A673 (cell line): ENCODE results near the gene OR2H2. TPM values are rescaled to one million over a fixed set of nuclear protein-coding genes. Genes with fewer than 3 reads are reported as not detected.
A peak's percentile ranks its signal among the peaks of the same experiment; 100 is the strongest.

ENCODE experiments used
- BruUV-seq: library from RNA; stranded (reverse); fragments of 400-500 nt; replicated peaks from 2 replicates; lab custom pipeline; 2021; lab: Mats Ljungman, UMichigan
- CTCF ChIA-PET: fragments of 300-600 bp; sonication (Branson Sonifier 250); formaldehyde crosslinking; loops from one replicate; lab custom pipeline; 2022; ENCODE audit warnings: antibody characterized with exemption; lab: Charles Lee
- POLR2A ChIA-PET: fragments of 300-600 bp; sonication (Branson Sonifier 250); formaldehyde crosslinking; loops from one replicate; lab custom pipeline; 2022; ENCODE audit warnings: antibody characterized with exemption; ENCODE audit not compliant: low non-redundant PET; lab: Charles Lee
- DNase-seq: peaks from one replicate; pipeline ENCODE4 v3.0.0-alpha.2; 2015; ENCODE audit warnings: low spot score
- H3K27ac ChIP-seq: fragments of 200-600 bp; sonication (generic); 2 replicates; pipeline ENCODE4 v1.5.1; 2016; ENCODE audit warnings: mixed run types, low read depth, mild to moderate bottlenecking, mixed read lengths, antibody characterized with exemption, low read length; ENCODE audit not compliant: poor library complexity, severe bottlenecking
- H3K27me3 ChIP-seq: fragments of 200-600 bp; sonication (generic); replicated peaks from 2 replicates; pipeline ENCODE4 v1.6.1; 2017; ENCODE audit warnings: mixed run types, low read depth, mild to moderate bottlenecking, mixed read lengths, antibody characterized with exemption, low read length; ENCODE audit not compliant: insufficient read depth, poor library complexity
- H3K36me3 ChIP-seq: fragments of 200-600 bp; sonication (generic); 2 replicates; pipeline ENCODE4 v1.6.1; 2016; ENCODE audit warnings: mixed run types, mild to moderate bottlenecking, mixed read lengths, antibody characterized with exemption, low read length; ENCODE audit not compliant: insufficient read depth, poor library complexity, severe bottlenecking
- H3K4me1 ChIP-seq: fragments of 200-600 bp; sonication (generic); 2 replicates; pipeline ENCODE4 v1.6.1; 2017; ENCODE audit warnings: mixed run types, mild to moderate bottlenecking, mixed read lengths, antibody characterized with exemption, low read length; ENCODE audit not compliant: insufficient read depth, poor library complexity, severe bottlenecking
- H3K4me3 ChIP-seq: fragments of 200-600 bp; sonication (generic); 2 replicates; pipeline ENCODE4 v1.5.1; 2016; ENCODE audit warnings: low read depth, mixed run types, mild to moderate bottlenecking, mixed read lengths, low read length; ENCODE audit not compliant: poor library complexity, severe bottlenecking
- H3K9me3 ChIP-seq: fragments of 200-600 bp; sonication (generic); 2 replicates; pipeline ENCODE4 v1.6.1; 2016; ENCODE audit warnings: mixed run types, low read depth, mild to moderate bottlenecking, mixed read lengths, antibody characterized with exemption, low read length; ENCODE audit not compliant: poor library complexity, severe bottlenecking
- EZH2 ChIP-seq: fragments of 200-600 bp; sonication (generic); IDR thresholded peaks from 2 replicates; pipeline ENCODE4 v1.6.1; 2017; ENCODE audit warnings: borderline replicate concordance, low read depth, mild to moderate bottlenecking, mixed read lengths, antibody characterized with exemption, low read length; ENCODE audit not compliant: poor library complexity, severe bottlenecking
- intact Hi-C: fragments of 100-400 bp; cut with micrococcal nuclease; formaldehyde crosslinking; loops from one replicate; pipeline ENCODE4 v1.10.0; 2022; ENCODE audit not compliant: unreplicated experiment
- total RNA-seq: library from RNA; stranded (reverse); gene quantifications from 2 replicates; pipeline ENCODE4 v1.2.3, GENCODE V29; 2021
- TF ChIP-seq, protein P1 (sequence below): fragments of 300-800, 200-600 bp; sonication (generic); conservative IDR thresholded peaks from 2 replicates; pipeline ENCODE4 v1.5.1; 2017; ENCODE audit warnings: low read depth, mild to moderate bottlenecking, antibody characterized with exemption, low read length, moderate library complexity, mixed read lengths

The OR2H2 gene
- total RNA-seq, 1 experiment from 2014 or later = not detected

DNA sequence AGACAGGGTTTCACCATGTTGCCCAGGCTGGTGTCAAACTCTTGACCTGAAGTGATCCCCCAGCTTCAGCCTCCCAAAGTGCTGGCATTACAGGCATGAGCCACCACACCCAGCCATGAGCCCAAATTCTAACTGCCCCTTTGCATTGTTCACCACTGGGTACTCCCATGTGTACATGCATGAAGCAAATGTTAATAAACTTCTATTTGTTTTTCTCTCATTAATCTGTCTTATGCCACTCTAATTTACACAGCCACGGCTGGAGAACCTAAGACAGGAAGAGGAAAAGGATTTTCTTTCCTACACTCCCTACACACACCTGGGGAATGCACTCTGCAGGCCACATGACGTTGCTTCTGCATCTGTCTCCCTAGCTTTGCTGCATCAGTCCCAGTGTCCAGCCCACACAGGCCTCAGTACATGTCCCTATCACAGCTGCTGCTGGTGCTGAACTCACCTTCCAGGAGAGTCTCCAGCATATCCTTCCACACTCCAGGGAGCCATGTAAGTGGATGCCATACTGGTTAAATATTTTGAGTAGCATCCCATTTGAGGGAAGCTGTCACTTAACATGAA is 13.3 kb downstream of the OR2H2 start:
- ChIA-PET POLR2A (interaction anchor here (0.7 kb wide), 1 partner anchor 44 kb away, joined by 3 read pairs; no protein-coding TSS in a partner anchor), CTCF (no interaction called here)
- Histone ChIP-seq H3K27ac (no peak overlapping the region), H3K36me3 (peaks cover 12% of the 10 kb centered on the region), H3K27me3 (no peaks in the 10 kb centered on the region), H3K4me3 (no peak overlapping the region), H3K4me1 (no peaks in the 10 kb centered on the region), H3K9me3 (no peaks in the 10 kb centered on the region)
- no peak for DNase-seq
- intact Hi-C loops = no loop called here
- no TSS peak for BruUV-seq
- TF ChIP-seq EZH2 = no peak
- TF ChIP-seq, protein P1, sequence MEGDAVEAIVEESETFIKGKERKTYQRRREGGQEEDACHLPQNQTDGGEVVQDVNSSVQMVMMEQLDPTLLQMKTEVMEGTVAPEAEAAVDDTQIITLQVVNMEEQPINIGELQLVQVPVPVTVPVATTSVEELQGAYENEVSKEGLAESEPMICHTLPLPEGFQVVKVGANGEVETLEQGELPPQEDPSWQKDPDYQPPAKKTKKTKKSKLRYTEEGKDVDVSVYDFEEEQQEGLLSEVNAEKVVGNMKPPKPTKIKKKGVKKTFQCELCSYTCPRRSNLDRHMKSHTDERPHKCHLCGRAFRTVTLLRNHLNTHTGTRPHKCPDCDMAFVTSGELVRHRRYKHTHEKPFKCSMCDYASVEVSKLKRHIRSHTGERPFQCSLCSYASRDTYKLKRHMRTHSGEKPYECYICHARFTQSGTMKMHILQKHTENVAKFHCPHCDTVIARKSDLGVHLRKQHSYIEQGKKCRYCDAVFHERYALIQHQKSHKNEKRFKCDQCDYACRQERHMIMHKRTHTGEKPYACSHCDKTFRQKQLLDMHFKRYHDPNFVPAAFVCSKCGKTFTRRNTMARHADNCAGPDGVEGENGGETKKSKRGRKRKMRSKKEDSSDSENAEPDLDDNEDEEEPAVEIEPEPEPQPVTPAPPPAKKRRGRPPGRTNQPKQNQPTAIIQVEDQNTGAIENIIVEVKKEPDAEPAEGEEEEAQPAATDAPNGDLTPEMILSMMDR = no peak

DNA sequence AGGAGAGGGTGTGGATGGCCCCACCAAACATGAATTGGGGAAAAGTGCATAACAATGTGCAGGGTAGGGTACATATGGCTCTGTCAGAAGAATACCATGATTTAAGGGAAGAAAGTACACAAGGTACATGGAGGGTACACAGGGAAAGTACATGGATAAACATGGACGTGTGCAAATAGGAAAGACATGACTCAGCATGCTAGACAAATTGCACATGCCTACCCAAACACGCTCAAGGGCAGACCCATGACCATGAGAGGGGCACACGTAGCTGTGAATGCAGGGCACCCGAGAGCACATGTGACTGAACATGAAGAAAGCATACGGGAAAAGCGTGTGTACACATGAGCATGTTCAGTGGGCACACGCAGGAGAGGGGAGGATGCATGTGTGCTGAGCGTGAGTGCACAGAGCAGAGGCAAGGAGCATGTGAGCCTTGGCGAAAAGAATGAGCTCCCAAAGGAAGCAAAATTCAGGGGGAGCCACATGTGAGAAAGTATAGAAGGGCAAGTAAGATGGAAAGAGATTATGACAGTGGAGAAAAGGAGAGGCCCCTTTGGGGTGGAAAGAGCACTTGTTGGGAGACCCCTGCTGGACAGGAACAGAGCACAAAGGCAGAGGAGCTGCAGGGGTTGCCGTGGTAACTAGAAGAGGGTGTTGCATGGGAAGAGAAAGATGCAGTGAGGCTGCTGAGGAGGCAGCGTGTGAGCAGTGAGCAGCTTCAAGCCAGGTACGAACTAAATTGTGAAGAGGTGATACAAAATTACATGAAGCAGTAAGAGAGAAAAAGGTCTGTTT is 17.8 kb downstream of the OR2H2 start:
- peaks cover 53% of the 10 kb centered on the region for H3K36me3 ChIP-seq

DNA sequence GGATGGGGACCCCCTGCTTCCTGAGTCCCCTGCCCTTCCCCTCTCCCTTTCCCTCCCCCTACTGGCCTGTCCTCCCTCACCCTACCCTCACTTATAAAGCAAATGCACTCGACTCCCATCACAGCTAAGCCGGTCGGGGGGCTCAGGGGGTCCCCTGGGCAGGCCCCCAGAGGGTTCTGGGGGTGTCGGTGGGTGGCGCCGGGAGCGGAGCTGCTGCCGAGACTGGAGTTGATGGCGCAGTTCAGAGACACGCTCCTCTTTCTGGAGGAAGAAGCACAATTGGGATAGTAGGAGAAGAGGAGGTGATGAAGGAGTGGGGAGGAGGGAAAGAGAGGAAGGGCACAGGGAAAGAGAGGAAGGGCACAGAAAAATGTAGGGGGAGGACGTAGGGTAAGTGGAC is 18.5 kb downstream of the OR2H2 start:
- DNase-seq = no peak
- Histone ChIP-seq H3K4me3 (no peak overlapping the region), H3K27me3 (no peaks in the 10 kb centered on the region), H3K9me3 (no peaks in the 10 kb centered on the region), H3K4me1 (no peaks in the 10 kb centered on the region), H3K36me3 (peaks cover 59% of the 10 kb centered on the region), H3K27ac (no peak overlapping the region)
- TF ChIP-seq, protein P1 = no peak
- no peak for TF ChIP-seq EZH2
- ChIA-PET CTCF (no interaction called here), POLR2A (no interaction called here)
- intact Hi-C loops = no loop called here
- no TSS peak for BruUV-seq

More for the DNA sequence above, 17.8 kb downstream of the OR2H2 start:
- DNase-seq = peak; percentile 58
- TF ChIP-seq, protein P1 = peak; percentile 36; the same call in 1 of the 2 replicates
- no peak for TF ChIP-seq EZH2
- Histone ChIP-seq H3K4me1 (no peaks in the 10 kb centered on the region), H3K27me3 (no peaks in the 10 kb centered on the region), H3K4me3 (no peak overlapping the region), H3K27ac (no peak overlapping the region), H3K9me3 (no peaks in the 10 kb centered on the region)
- ChIA-PET POLR2A (no interaction called here), CTCF (no interaction called here)
- no TSS peak for BruUV-seq
- intact Hi-C loops = no loop called here
